GM12872 (cell line): Measurements from ENCODE around the gene TTLL7.

Experiments used
- TF ChIP-seq, protein P1 (sequence below): IDR thresholded peaks from 3 replicates; pipeline ENCODE4 v1.5.1; 2011; ENCODE audit warnings: low read depth, mild to moderate bottlenecking, low read length, moderate library complexity; ENCODE audit not compliant: insufficient read depth

The TTLL7 gene

DNA sequence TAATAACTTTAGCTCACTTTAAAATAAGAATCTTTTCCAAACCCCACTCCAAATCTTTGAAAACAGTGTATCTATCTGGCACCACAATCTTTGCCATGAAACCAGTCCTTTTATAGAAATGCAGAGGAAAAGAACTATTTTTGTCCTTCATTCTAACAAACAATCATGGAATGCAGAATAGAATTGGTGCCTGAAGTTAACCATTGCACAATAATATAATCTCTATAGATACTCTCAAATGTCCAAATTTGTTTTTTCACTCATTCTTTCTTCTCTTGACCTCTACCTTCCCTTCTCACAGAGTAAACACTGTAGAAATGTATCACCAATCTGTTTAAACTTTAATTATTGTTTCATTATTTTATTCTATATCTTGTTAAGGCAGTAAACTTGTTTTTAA is 34.8 kb downstream of the TTLL7 start:
- TF ChIP-seq, protein P1, sequence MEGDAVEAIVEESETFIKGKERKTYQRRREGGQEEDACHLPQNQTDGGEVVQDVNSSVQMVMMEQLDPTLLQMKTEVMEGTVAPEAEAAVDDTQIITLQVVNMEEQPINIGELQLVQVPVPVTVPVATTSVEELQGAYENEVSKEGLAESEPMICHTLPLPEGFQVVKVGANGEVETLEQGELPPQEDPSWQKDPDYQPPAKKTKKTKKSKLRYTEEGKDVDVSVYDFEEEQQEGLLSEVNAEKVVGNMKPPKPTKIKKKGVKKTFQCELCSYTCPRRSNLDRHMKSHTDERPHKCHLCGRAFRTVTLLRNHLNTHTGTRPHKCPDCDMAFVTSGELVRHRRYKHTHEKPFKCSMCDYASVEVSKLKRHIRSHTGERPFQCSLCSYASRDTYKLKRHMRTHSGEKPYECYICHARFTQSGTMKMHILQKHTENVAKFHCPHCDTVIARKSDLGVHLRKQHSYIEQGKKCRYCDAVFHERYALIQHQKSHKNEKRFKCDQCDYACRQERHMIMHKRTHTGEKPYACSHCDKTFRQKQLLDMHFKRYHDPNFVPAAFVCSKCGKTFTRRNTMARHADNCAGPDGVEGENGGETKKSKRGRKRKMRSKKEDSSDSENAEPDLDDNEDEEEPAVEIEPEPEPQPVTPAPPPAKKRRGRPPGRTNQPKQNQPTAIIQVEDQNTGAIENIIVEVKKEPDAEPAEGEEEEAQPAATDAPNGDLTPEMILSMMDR: no peak

DNA sequence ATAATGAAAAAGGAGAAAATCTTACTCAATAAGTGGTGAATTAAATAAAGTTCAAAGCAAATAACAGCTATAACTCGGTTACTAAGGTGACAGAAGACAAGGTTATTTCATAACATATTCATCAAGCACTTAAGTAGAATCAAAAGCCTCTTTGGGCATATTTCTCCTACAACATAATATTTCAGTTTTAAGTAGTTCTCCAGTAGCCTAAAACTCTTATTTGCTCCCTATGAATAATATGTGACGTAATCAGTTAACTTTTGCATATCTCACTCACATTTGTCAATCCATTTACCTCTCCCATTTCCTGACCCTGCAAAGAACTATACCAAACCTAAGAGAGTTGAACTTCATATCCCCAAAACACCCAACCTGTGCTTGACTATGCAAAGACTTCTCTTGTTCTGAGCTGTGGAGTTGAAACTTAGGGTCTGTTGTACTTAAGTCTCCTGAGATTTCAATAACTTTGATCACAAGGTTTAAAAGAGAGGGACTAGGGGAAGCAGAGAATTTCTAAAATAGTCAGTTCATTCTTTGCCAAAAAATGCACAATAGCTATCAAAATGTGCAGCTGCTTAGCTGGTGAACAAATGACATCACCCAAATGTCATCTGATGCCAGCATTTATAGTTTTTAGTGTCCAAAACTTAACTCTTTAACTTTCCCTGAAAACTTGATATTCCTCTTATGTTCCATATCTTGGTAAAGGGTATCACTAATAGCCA is 37.2 kb downstream of the TTLL7 start:
- TF ChIP-seq, protein P1: no peak

DNA sequence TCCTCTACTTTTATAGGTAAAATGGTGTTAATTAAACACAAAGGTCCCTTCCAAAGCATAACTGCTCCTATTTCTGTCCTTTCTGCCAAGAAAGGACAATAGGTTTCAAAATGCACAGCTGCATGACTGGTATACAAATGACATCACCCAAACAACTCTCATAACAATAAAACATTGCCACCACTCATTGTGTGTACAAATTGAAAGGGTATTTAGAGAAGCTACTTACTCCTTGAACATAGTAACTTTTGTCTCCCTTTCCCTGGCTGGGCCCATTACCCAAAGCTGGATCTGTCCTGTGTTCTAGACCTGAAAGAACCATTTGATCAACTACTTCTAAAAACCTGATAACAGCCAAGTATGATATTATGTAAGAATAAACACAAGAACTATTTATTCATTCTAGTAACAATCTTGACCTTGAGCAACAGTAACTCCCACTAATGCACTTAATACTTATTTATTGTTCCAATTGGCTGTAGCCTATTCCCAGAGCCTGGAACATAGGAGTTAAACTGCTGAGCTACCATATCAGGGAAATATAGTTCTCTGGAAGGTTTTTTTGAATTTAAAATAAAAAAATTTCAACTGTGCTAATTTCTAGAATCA is 38.2 kb downstream of the TTLL7 start:
- TF ChIP-seq, protein P1: no peak

DNA sequence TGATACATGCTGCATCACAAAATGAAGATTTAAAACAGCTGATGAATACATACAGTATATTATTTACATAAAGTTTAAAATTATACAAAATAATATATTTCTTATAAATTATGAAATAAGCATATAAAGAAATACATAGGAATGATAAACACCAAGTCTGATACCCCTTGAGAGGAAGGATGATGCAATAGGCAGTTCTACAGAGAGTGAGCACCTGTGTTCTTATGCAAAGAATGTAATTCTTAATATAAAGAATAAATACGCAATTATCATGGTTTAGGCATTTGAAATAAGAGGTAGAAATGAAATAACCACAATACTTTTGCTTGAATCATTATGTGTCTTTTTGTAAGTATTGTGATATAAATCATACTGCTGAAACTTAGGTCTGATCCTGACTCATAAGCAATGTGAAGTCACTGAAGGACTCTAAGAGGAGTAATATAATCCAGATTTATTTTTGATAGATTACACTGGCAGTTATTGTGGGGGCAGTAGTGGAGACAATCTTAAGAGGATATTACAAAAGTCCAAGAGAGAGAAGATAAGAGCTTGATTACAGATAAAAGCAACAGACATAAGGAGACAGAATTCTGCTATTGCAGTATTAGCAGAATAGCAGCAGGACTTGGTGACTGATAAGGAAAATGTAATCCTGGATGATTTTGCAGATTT is 39.0 kb downstream of the TTLL7 start:
- TF ChIP-seq, protein P1: no peak

DNA sequence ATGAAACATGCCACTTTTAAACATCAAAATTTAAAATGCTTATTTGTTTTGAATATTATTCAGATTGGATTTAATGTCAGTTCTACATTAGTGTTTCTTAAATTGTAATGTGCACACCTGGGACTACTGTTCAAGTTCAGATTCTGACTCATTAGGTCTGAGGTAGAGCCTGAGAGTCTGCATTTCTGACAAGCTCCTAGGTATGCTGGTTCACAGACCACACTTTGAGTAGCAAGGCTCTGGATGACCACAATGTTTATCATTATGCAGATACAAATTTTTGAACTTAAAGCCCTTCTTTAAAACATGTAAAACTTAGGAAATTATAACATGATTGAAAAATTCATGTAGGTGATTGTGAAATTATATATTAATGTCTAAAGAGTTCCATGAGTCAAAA is 40.2 kb downstream of the TTLL7 start:
- TF ChIP-seq, protein P1: no peak

DNA sequence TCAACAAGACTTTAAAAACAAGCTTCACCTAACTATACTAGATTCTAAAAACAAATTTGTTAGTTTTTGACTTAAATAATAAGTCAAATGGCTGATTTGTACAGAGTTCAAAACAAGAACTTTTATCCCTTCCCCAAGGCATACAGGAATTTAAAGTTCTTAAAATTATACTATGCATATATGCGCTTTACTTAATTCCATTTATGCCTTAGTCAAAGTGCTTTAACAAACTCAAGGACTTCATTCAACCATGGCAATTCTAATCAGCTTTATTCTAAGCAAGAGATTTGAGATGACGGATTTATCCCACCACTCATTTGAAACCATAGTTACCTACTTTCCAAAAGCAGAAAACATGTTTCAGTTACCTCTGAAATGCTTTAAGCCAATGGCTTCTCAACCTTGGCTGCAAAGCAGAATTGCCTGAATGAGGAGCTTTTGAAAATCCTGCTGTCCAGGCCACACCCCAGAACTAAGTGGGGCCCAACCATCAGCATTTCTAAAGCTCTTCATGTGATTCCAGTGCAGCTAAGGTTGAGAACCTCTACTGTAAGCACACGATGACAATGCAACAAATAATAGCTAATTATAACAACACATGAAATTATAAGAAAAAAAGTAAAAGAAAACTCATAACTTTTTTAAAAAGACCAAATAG is 44.6 kb downstream of the TTLL7 start:
- TF ChIP-seq, protein P1: no peak

DNA sequence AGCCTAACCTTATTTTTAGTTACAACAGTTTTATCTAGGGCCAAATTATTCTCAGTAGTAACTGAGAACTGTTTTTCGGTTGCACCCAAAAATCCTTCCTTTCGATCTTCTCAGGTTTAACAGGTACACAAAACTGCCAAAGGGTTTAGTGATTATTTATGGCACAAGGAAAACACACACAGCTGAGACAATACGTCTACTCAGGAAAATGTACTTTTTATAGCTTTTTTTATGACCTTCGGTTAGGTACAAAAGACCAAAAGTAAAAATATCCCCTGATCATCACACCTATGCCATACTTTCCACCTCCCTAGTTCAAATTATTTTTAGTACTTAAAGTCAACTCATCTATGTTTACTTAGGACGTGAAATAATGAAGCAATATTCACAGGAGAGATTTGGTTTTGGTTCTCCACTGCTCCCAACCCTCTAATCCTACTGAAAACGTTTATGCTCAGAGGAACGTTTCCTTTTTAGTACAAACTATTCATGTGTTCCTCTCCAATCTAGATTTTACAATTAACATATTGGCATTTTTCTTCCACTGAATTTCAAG is 48.7 kb downstream of the TTLL7 start:
- TF ChIP-seq, protein P1: no peak
